K562 (cell line): Measurements from ENCODE around the gene SEC22C. TPM values are rescaled to one million over a fixed set of nuclear protein-coding genes. Genes with fewer than 3 reads are reported as not detected.

Experiments
- ATAC-seq: fragments of 200-7000 bp; cut with Tn5 transposase; 3 replicates; pipeline ENCODE4 v1.9.1; 2020; ENCODE audit warnings: moderate library complexity
- BruUV-seq: library from RNA; stranded (reverse); fragments of 400-500 nt; replicated peaks from 2 replicates; lab custom pipeline; 2021; lab: Mats Ljungman, UMichigan
- CTCF ChIA-PET: fragments of 300-600 bp; formaldehyde crosslinking; extraction: SDS; loops from one replicate; lab custom pipeline; 2021; ENCODE audit warnings: low intra/inter-chr PET ratio; lab: Yijun Ruan, JAX
- POLR2A ChIA-PET: fragments of 300-600, 350-650 bp; sonication (Branson Sonifier 250); formaldehyde crosslinking; extraction: SDS; loops from one replicate; lab custom pipeline; 2021; ENCODE audit warnings: antibody characterized with exemption, inconsistent platforms; lab: Yijun Ruan, JAX
- DNase-seq, 4 experiments: peaks; one replicate each; pipeline versions ENCODE4 v3.0.0 to v3.0.0-alpha.2; 2011 to 2018; ENCODE audit warnings: low spot score in 3 of 4, mixed read lengths in 3 of 4; ENCODE audit errors: extremely low read depth in 1 of 4
- FAIRE-seq: peaks from 2 replicates; lab custom pipeline; 2011; peaks lifted over from hg19 to GRCh38; lab: Jason Lieb, UNC
- H2AFZ ChIP-seq: 2 replicates; pipeline ENCODE4 v1.6.0; 2011; ENCODE audit warnings: low read depth, low read length, control low read depth, inconsistent platforms
- H3K27ac ChIP-seq: fragments of 200-600 bp; 3 replicates; pipeline ENCODE4 v1.8.0; 2011; ENCODE audit warnings: low read depth, mild to moderate bottlenecking, control low read depth, inconsistent platforms, low read length, moderate library complexity, mixed read lengths; ENCODE audit errors: extremely low read depth
- H3K27me3 ChIP-seq, 2 experiments: fragments of 300-600 bp in 1 of 2; 2 replicates in 1 of 2; 3 replicates in 1 of 2; pipeline versions ENCODE4 v1.6.0 to v1.8.0; 2011; ENCODE audit warnings: inconsistent platforms in 2 of 2, low read length in 2 of 2, mild to moderate bottlenecking in 1 of 2, mixed read lengths in 1 of 2, moderate library complexity in 1 of 2; ENCODE audit not compliant: control insufficient read depth in 2 of 2, insufficient read depth in 2 of 2
- H3K36me3 ChIP-seq: fragments of 300-600 bp; 3 replicates; pipeline ENCODE4 v1.8.0; 2011; ENCODE audit warnings: mild to moderate bottlenecking, low read length, inconsistent platforms; ENCODE audit not compliant: control insufficient read depth, insufficient read depth
- H3K4me1 ChIP-seq, 2 experiments: fragments of 200-600 bp in 1 of 2; replicated peaks in 1 of 2; 2 replicates in 1 of 2; 3 replicates in 1 of 2; pipeline versions ENCODE4 v1.5.1 to v1.8.0; 2011; ENCODE audit warnings: inconsistent platforms in 2 of 2, low read length in 2 of 2, mild to moderate bottlenecking in 1 of 2, mixed read lengths in 1 of 2, moderate library complexity in 1 of 2; ENCODE audit not compliant: control insufficient read depth in 2 of 2, insufficient read depth in 2 of 2
- H3K4me2 ChIP-seq: 2 replicates; pipeline ENCODE4 v1.6.1; 2011; ENCODE audit warnings: low read length, control low read depth, inconsistent platforms, mixed read lengths; ENCODE audit not compliant: insufficient read depth
- H3K4me3 ChIP-seq: fragments of 200-600 bp; sonication (generic), shearing (Covaris generic); 2 replicates; pipeline ENCODE4 v1.5.1; 2016; ENCODE audit warnings: control low read depth, inconsistent platforms
- H3K79me2 ChIP-seq: fragments of 200-600 bp; 3 replicates; pipeline ENCODE4 v1.8.0; 2011; ENCODE audit warnings: low read length, inconsistent platforms; ENCODE audit not compliant: control insufficient read depth, insufficient read depth
- H3K9ac ChIP-seq, 2 experiments: 2 replicates each; pipeline versions ENCODE4 v1.6.0 to v1.6.1; 2011; ENCODE audit warnings: low read depth in 2 of 2, low read length in 2 of 2, control low read depth in 1 of 2, inconsistent platforms in 1 of 2, mild to moderate bottlenecking in 1 of 2, mixed read lengths in 1 of 2; ENCODE audit not compliant: insufficient read depth in 1 of 2
- H3K9me1 ChIP-seq: one replicate; pipeline ENCODE4 v1.6.0; 2011; ENCODE audit warnings: inconsistent platforms, mild to moderate bottlenecking, low read length, moderate library complexity; ENCODE audit not compliant: control insufficient read depth, insufficient read depth
- H3K9me3 ChIP-seq: replicated peaks from 2 replicates; pipeline ENCODE4 v1.5.1; 2011; ENCODE audit warnings: low read depth, low read length, inconsistent platforms; ENCODE audit not compliant: control insufficient read depth, insufficient read depth
- H4K20me1 ChIP-seq: replicated peaks from 2 replicates; pipeline ENCODE4 v1.6.1; 2011; ENCODE audit warnings: low read length, inconsistent platforms, mixed read lengths; ENCODE audit not compliant: control insufficient read depth, insufficient read depth
- BACH1 ChIP-seq: fragments of 200-800 bp; sonication (Bioruptor generic); IDR thresholded peaks from 2 replicates; pipeline ENCODE4 v1.6.1; 2016; ENCODE audit warnings: missing genetic modification characterization, missing compliant biosample characterization
- E2F3 ChIP-seq: fragments of 250-450 bp; sonication (Bioruptor Pico); IDR thresholded peaks from 2 replicates; pipeline ENCODE4 v1.4.0; 2020; ENCODE audit warnings: mild to moderate bottlenecking
- FIP1L1 ChIP-seq: fragments of 200-400 bp; formaldehyde crosslinking; IDR thresholded peaks from 2 replicates; pipeline ENCODE4 v1.6.1; 2018; ENCODE audit warnings: mild to moderate bottlenecking, low read depth, low read length; ENCODE audit not compliant: poor library complexity, severe bottlenecking
- NFIC ChIP-seq: fragments of 450-650 bp; IDR thresholded peaks from 2 replicates; pipeline ENCODE4 v1.6.1; 2017; ENCODE audit warnings: mild to moderate bottlenecking, inconsistent platforms
- RAD51 ChIP-seq: fragments of 450-650 bp; IDR thresholded peaks from 2 replicates; pipeline ENCODE4 v1.7.1; 2016; ENCODE audit warnings: low read depth, mild to moderate bottlenecking, borderline replicate concordance
- RBBP5 ChIP-seq: fragments of 200-600 bp; sonication (generic); IDR thresholded peaks from 2 replicates; pipeline ENCODE4 v1.6.1; 2012; ENCODE audit warnings: borderline replicate concordance, mild to moderate bottlenecking, low read length, control low read depth, inconsistent platforms; ENCODE audit not compliant: insufficient read depth, poor library complexity, severe bottlenecking
- SRF ChIP-seq, 2 experiments: fragments of 250-450, 450-650 bp in 1 of 2; sonication (Bioruptor Pico) in 1 of 2; sonication (generic) in 1 of 2; formaldehyde crosslinking; IDR thresholded peaks; 2 replicates each; pipeline versions ENCODE4 v1.5.0 to v1.5.1; 2020 to 2022; ENCODE audit warnings: mild to moderate bottlenecking in 1 of 2, missing genetic modification reagents in 1 of 2
- ZFP1 ChIP-seq: fragments of 450-650 bp; formaldehyde crosslinking; IDR thresholded peaks from 2 replicates; pipeline ENCODE4 v1.4.0; 2020; ENCODE audit warnings: mild to moderate bottlenecking, mixed read lengths
- WGBS: fragments of 100-300 bp; shearing (Covaris generic); methylation state at CpG from one replicate; pipeline ENCODE4 v1.1.6; 2016; ENCODE audit warnings: low coverage, mixed read lengths; ENCODE audit not compliant: insufficient coverage; ENCODE audit errors: missing lambda C conversion rate; 5-methylcytosine and 5-hydroxymethylcytosine counted together
- in situ Hi-C: fragments of 300-500 bp; cut with MboI; formaldehyde crosslinking; loops from 4 replicates; pipeline ENCODE4 v1.15.0; 2018; ENCODE audit warnings: inconsistent platforms, mixed read lengths
- intact Hi-C: fragments of 100-400 bp; cut with micrococcal nuclease; formaldehyde crosslinking; loops from 2 replicates; pipeline ENCODE4 v1.14.2; 2022
- polyA plus RNA-seq, 8 experiments: library from polyadenylated mRNA; depleted of rRNA in 4 of 8; stranded (reverse) in 5 of 8; unstranded in 3 of 8; fragments of >200 nt; fragmentation: Nextera tagmentation in 2 of 8; fragmentation: Illumina TruSeq in 1 of 8; extraction: Ambion mirVana in 2 of 8; extraction: Trizol in 1 of 8; gene quantifications; 2 replicates each; pipeline versions ENCODE4 v1.2.1 to v1.2.3, GENCODE V29; 2011 to 2014; ENCODE audit warnings: inconsistent platforms in 1 of 8, missing spikeins in 1 of 8
- total RNA-seq, 7 experiments: library from RNA; depleted of rRNA in 6 of 7; stranded (reverse); fragments of >200 nt in 6 of 7; fragmentation: Illumina TruSeq in 2 of 7; extraction: Trizol in 2 of 7; gene quantifications; 2 replicates each; pipeline versions ENCODE4 v1.2.1 to v1.2.3, GENCODE V29; 2011 to 2021; ENCODE audit warnings: low replicate concordance in 1 of 7
- TF ChIP-seq, protein P1 (sequence below): sonication (generic); formaldehyde crosslinking; IDR thresholded peaks from 2 replicates; pipeline ENCODE4 v1.8.0; 2022; ENCODE audit warnings: mild to moderate bottlenecking, missing genetic modification reagents
- TF ChIP-seq, protein P2 (sequence below): fragments of 450-650 bp; IDR thresholded peaks from 2 replicates; pipeline ENCODE4 v1.6.1; 2017; ENCODE audit warnings: antibody characterized with exemption

The SEC22C gene
- total and polyA plus RNA-seq, 9 of the 15 experiments (the other 6 are each of a cell fraction or from before 2014, with no cell fraction given) = 35.6 to 68.4 (median 50.7) TPM

DNA sequence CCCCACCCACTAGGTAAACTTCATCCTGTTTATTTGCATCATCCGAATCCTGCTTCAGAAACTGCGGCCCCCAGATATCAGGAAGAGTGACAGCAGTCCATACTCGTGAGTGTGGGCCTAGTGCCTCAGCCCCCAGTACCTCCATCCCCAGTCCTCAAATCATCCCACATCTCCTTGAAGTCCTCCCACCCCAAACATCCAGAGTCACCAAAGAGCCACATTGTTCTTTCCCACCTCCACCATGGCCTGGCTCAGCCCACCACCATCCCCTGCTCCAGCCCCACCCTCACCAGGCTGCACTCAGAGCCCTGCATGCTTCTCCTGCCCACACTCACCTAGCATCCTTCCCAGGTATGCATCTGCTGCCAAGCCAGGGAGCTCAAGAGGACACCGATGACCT, 49.5 kb downstream of the SEC22C start:
- DNase-seq = no peak
- 0% methylated on average over 4 of the region's 4 CpGs for WGBS
- peaks cover 20 to 49% of the 10 kb centered on the region in 2 experiments for H3K27me3 ChIP-seq
- no peak for FAIRE-seq
- POLR2A ChIA-PET = no interaction called here
- H4K20me1 ChIP-seq = peaks cover 9% of the 10 kb centered on the region; the same call in 1 of the 2 replicates
- no peaks in the 10 kb centered on the region for H3K9me3 ChIP-seq
- H2AFZ ChIP-seq = no peak overlapping the region
- H3K79me2 ChIP-seq = no peaks in the 10 kb centered on the region
- no peak for TF ChIP-seq ZFP1
- TF ChIP-seq, protein P1, sequence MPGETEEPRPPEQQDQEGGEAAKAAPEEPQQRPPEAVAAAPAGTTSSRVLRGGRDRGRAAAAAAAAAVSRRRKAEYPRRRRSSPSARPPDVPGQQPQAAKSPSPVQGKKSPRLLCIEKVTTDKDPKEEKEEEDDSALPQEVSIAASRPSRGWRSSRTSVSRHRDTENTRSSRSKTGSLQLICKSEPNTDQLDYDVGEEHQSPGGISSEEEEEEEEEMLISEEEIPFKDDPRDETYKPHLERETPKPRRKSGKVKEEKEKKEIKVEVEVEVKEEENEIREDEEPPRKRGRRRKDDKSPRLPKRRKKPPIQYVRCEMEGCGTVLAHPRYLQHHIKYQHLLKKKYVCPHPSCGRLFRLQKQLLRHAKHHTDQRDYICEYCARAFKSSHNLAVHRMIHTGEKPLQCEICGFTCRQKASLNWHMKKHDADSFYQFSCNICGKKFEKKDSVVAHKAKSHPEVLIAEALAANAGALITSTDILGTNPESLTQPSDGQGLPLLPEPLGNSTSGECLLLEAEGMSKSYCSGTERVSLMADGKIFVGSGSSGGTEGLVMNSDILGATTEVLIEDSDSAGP (CRISPR knock-in tag) = no peak
- TF ChIP-seq BACH1 (tag) = no peak
- no peak for TF ChIP-seq RBBP5
- no peak for TF ChIP-seq SRF (CRISPR knock-in tag; IDR thresholded peaks at IDR 0.05)
- TF ChIP-seq, protein P2, sequence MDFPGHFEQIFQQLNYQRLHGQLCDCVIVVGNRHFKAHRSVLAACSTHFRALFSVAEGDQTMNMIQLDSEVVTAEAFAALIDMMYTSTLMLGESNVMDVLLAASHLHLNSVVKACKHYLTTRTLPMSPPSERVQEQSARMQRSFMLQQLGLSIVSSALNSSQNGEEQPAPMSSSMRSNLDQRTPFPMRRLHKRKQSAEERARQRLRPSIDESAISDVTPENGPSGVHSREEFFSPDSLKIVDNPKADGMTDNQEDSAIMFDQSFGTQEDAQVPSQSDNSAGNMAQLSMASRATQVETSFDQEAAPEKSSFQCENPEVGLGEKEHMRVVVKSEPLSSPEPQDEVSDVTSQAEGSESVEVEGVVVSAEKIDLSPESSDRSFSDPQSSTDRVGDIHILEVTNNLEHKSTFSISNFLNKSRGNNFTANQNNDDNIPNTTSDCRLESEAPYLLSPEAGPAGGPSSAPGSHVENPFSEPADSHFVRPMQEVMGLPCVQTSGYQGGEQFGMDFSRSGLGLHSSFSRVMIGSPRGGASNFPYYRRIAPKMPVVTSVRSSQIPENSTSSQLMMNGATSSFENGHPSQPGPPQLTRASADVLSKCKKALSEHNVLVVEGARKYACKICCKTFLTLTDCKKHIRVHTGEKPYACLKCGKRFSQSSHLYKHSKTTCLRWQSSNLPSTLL = no peak
- no peak for TF ChIP-seq RAD51
- TF ChIP-seq NFIC = no peak
- no peak for TF ChIP-seq FIP1L1
- no peak for TF ChIP-seq E2F3 (CRISPR knock-in tag)
- TF ChIP-seq, all 486 proteins: peak for 0
- intact Hi-C loops = no loop called here
- Histone ChIP-seq H3K27ac (no peak overlapping the region), H3K9ac (no peak overlapping the region), H3K36me3 (no peaks in the 10 kb centered on the region), H3K4me3 (no peak overlapping the region), H3K4me1 (peaks cover 0 to 14% of the 10 kb centered on the region in 2 experiments; a peak in 2 of 5 replicates), H3K9me1 (no peaks in the 10 kb centered on the region), H3K4me2 (no peak overlapping the region)
- no peak for ATAC-seq
- BruUV-seq = no TSS peak
- CTCF ChIA-PET = interaction anchor here (0.5 kb wide), 1 partner anchor 27 kb away, joined by 4 read pairs; no protein-coding TSS in a partner anchor
- in situ Hi-C loops = no loop called here
